Breast epithelium (tissue), 4 donors: ENCODE data around the gene RTN3. TPM values are rescaled to one million over a fixed set of nuclear protein-coding genes. Genes with fewer than 3 reads are reported as not detected.

Experiments used
- DNase-seq, 2 donors: peaks; one replicate each; pipeline ENCODE4 v3.0.0-alpha.2; 2019; ENCODE audit warnings: low spot score in 2 of 2
- H3K27ac ChIP-seq, 2 donors: fragments of 200-600 bp; sonication (generic) in 1 of 2; one replicate each; pipeline ENCODE4 v1.5.1; 2016 to 2019; ENCODE audit warnings: mild to moderate bottlenecking in 1 of 2
- H3K27me3 ChIP-seq, 2 donors: fragments of 200-600 bp; sonication (generic) in 1 of 2; one replicate each; pipeline versions ENCODE4 v1.5.1 to v1.6.0; 2017 to 2019; ENCODE audit warnings: control low read depth in 1 of 2, mild to moderate bottlenecking in 1 of 2
- H3K36me3 ChIP-seq: fragments of 200-600 bp; one replicate; pipeline ENCODE4 v1.5.1; 2019
- H3K4me1 ChIP-seq, 2 donors: fragments of 200-600 bp; sonication (generic); one replicate each; pipeline ENCODE4 v1.5.1; 2016 to 2019; ENCODE audit warnings: control low read depth in 1 of 2
- H3K4me3 ChIP-seq, 3 donors: fragments of 200-600 bp; sonication (generic); 1 replicate in 2 of 3; 2 replicates in 1 of 3; pipeline ENCODE4 v1.5.1; 2016 to 2019; ENCODE audit warnings: mild to moderate bottlenecking in 3 of 3, moderate library complexity in 2 of 3
- H3K9me3 ChIP-seq, 2 donors: fragments of 200-600 bp; sonication (generic) in 1 of 2; one replicate each; pipeline ENCODE4 v1.5.1; 2016 to 2019; ENCODE audit warnings: control low read depth in 1 of 2
- POLR2A ChIP-seq: fragments of 450-650 bp; IDR thresholded peaks from one replicate; pipeline ENCODE4 v1.6.1; 2016; ENCODE audit warnings: antibody characterized with exemption, mild to moderate bottlenecking, moderate library complexity
- POLR2AphosphoS5 ChIP-seq, 3 donors: sonication (generic); formaldehyde crosslinking; IDR thresholded peaks; one replicate each; pipeline ENCODE4 v1.6.1; 2017; ENCODE audit warnings: antibody characterized with exemption in 3 of 3
- intact Hi-C: fragments of 100-400 bp; cut with DNase I; formaldehyde crosslinking; loops from one replicate; pipeline ENCODE4 v1.15.1; 2023; ENCODE audit warnings: low total_unique reads
- total RNA-seq, 3 donors: library from RNA; depleted of rRNA; stranded (reverse); fragments of >200 nt; gene quantifications; one replicate each; pipeline ENCODE4 v1.1.0, GENCODE V29; 2016
- TF ChIP-seq, protein P1 (sequence below), 3 donors: fragments of 450-650 bp; IDR thresholded peaks; one replicate each; pipeline ENCODE4 v1.5.1; 2016 to 2017; ENCODE audit warnings: antibody characterized with exemption in 3 of 3, mild to moderate bottlenecking in 3 of 3, moderate library complexity in 3 of 3

Gene RTN3
- total RNA-seq, 3 donors from 2014 or later: 115 to 199 (median 162) TPM

- Histone ChIP-seq H3K27ac (no peak overlapping the region), H3K4me1 (no peaks in the 10 kb centered on the region), H3K9me3 (peaks cover 0 to 22% of the 10 kb centered on the region in 2 donors), H3K27me3 (no peaks in the 10 kb centered on the region), H3K4me3 (no peak overlapping the region), H3K36me3 (no peaks in the 10 kb centered on the region)
- no peak for DNase-seq
- intact Hi-C loops: no loop called here
- TF ChIP-seq, protein P1, sequence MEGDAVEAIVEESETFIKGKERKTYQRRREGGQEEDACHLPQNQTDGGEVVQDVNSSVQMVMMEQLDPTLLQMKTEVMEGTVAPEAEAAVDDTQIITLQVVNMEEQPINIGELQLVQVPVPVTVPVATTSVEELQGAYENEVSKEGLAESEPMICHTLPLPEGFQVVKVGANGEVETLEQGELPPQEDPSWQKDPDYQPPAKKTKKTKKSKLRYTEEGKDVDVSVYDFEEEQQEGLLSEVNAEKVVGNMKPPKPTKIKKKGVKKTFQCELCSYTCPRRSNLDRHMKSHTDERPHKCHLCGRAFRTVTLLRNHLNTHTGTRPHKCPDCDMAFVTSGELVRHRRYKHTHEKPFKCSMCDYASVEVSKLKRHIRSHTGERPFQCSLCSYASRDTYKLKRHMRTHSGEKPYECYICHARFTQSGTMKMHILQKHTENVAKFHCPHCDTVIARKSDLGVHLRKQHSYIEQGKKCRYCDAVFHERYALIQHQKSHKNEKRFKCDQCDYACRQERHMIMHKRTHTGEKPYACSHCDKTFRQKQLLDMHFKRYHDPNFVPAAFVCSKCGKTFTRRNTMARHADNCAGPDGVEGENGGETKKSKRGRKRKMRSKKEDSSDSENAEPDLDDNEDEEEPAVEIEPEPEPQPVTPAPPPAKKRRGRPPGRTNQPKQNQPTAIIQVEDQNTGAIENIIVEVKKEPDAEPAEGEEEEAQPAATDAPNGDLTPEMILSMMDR (IDR thresholded peaks at IDR 0.05): no peak
- no peak for TF ChIP-seq POLR2AphosphoS5 (IDR thresholded peaks at IDR 0.05)
- no peak for TF ChIP-seq POLR2A
These were observed 110.3 kb downstream of the RTN3 start for GRCh38 chr11:63791495-63792167.

DNA sequence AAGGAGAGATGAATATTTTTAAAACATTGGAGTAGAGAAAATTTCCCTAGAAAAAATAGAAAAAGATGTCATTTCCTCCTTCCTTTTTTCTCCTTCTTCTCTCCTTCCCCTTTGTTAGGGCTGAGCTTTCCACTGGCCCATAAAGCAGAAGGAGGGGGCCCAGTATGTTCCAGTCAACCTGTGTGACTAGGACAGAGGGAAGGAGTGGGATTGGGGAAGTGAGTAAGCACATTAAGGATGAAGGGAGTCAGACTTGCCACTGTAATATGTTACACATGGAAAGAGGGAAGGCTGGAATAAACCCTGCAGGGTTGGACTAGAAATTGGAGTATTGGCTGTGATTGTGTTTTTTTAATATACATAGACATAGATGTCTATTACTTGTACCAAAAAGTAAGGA lies 111.9 kb downstream of the RTN3 start:
- Histone ChIP-seq H3K27ac (no peak overlapping the region), H3K36me3 (no peaks in the 10 kb centered on the region), H3K9me3 (peaks cover 0 to 22% of the 10 kb centered on the region in 2 donors), H3K27me3 (no peaks in the 10 kb centered on the region), H3K4me3 (no peak overlapping the region), H3K4me1 (no peaks in the 10 kb centered on the region)
- TF ChIP-seq POLR2A (no peak), POLR2AphosphoS5 (IDR thresholded peaks at IDR 0.05) (no peak)
- TF ChIP-seq, protein P1 (IDR thresholded peaks at IDR 0.05): no peak
- intact Hi-C loops: no loop called here
- no peak for DNase-seq

DNA sequence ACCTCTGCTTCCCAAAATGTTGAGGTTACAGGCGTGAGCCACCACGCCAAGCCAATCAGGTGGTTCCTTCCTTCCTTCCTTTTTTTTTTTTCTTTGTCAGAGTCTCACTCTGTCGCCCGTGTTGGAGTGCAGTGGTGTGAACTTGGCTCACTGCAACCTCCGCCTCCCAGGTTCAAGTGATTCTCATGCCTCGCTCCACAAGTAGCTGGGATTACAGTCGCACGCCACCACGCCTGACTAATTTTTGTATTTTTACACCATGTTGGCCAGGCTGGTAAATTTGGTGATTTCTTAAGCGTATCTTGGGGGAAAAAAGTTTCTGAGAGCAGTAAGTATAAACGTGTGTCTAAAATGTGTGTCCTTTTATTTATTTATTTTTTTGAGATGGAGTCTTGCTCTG lies 113.8 kb downstream of the RTN3 start:
- TF ChIP-seq POLR2A: no peak
- TF ChIP-seq, protein P1 (IDR thresholded peaks at IDR 0.05): no peak
- no peak for TF ChIP-seq POLR2AphosphoS5 (IDR thresholded peaks at IDR 0.05)

DNA sequence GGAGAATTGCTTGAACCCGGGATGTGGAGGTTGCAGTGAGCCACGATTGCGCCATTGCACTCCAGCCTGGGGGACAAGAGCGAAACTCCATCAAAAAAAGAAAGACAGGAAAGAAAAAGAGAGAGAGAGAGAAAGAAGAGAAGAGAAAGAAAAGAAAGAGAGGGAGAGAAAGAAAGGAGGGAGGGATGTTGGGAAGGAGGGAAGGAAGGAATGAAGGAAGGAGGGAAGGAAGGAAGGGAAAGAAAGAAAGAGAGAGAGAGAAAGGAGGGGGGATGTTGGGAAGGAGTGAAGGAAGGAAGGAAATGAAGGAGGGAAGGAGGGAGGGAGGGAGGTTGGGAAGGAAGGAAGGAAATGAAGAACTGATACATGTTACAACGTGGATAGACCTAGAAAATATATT lies 119.6 kb downstream of the RTN3 start:
- no peak for DNase-seq
- H3K9me3 ChIP-seq: no peaks in the 10 kb centered on the region
- no peaks in the 10 kb centered on the region for H3K27me3 ChIP-seq
- no peaks in the 10 kb centered on the region for H3K36me3 ChIP-seq
- no peak overlapping the region for H3K27ac ChIP-seq
- no peak overlapping the region for H3K4me3 ChIP-seq
- TF ChIP-seq, protein P1 (IDR thresholded peaks at IDR 0.05): no peak
- TF ChIP-seq POLR2A (no peak), POLR2AphosphoS5 (IDR thresholded peaks at IDR 0.05) (no peak)
- H3K4me1 ChIP-seq: no peaks in the 10 kb centered on the region
- intact Hi-C loops: no loop called here

More for the DNA sequence above, 113.8 kb downstream of the RTN3 start:
- intact Hi-C loops: no loop called here
- Histone ChIP-seq H3K4me1 (no peaks in the 10 kb centered on the region), H3K36me3 (no peaks in the 10 kb centered on the region), H3K9me3 (peaks cover 0 to 22% of the 10 kb centered on the region in 2 donors), H3K27ac (no peak overlapping the region), H3K4me3 (no peak overlapping the region), H3K27me3 (no peaks in the 10 kb centered on the region)
- DNase-seq: no peak

DNA sequence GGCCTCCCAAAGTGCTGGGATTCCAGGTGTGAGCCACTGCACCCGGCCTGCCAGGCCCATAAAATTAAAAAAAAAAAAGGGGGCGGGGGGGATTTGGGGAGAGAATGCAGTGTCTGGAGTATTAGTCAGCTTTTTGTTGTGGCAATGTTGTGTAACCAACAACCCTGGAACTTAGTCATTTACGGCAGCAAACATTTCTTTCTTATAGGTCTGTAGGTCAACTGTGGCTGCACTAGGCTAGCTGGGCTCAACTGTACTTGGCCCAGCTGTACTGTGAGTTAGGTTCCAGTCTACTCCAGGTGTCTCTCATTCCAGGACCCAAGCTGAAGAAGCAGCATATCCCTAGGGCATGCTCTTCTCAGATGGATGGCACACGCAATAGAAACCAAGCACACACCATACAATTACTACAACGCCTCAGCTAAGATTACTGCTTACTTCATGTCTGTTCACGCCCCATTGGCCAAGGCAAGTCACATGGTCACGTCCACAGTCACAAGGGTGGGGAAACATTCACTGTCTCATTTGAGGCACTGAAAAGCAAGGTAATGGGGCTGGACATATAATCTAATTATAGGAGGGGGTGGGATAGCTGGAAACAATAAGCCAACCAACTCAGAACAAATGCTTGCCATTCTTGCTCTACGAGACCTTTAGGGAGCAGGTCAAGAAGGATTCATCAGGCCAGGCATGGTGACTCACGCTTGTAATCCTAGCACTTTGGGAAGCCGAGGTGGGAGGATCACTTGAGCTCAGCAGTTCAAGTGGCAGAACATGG lies 121.5 kb downstream of the RTN3 start:
- H3K27ac ChIP-seq: peak overlapping the region in 1 of 2 donors; percentile 12
- no peaks in the 10 kb centered on the region for H3K9me3 ChIP-seq
- no peak for DNase-seq
- no peak overlapping the region for H3K4me3 ChIP-seq
- H3K36me3 ChIP-seq: no peaks in the 10 kb centered on the region
- TF ChIP-seq POLR2AphosphoS5 (IDR thresholded peaks at IDR 0.05) (no peak), POLR2A (no peak)
- TF ChIP-seq, protein P1 (IDR thresholded peaks at IDR 0.05): no peak
- intact Hi-C loops: no loop called here
- H3K4me1 ChIP-seq: no peaks in the 10 kb centered on the region
- no peaks in the 10 kb centered on the region for H3K27me3 ChIP-seq
